Trophoblast cell (in vitro differentiated cells and primary cell): ENCODE results near the gene IFNB1.

Experiments used
- DNase-seq, 2 donors: peaks; one replicate each; pipeline ENCODE4 v3.0.0-alpha.2; 2016
- H2AFZ ChIP-seq: 2 replicates; pipeline ENCODE4 v1.6.1; 2013; ENCODE audit warnings: low read length, moderate library complexity, mild to moderate bottlenecking; ENCODE audit not compliant: insufficient read depth, poor library complexity
- H2AK5ac ChIP-seq: 2 replicates; pipeline ENCODE4 v1.6.1; 2013; ENCODE audit warnings: mild to moderate bottlenecking, low read length
- H2BK120ac ChIP-seq: 2 replicates; pipeline ENCODE4 v1.6.1; 2013; ENCODE audit warnings: low read length, mild to moderate bottlenecking, moderate library complexity; ENCODE audit not compliant: insufficient read depth, poor library complexity
- H2BK12ac ChIP-seq: 2 replicates; pipeline ENCODE4 v1.6.1; 2013; ENCODE audit warnings: mild to moderate bottlenecking, low read length, moderate library complexity
- H2BK5ac ChIP-seq: 2 replicates; pipeline ENCODE4 v1.6.1; 2013; ENCODE audit warnings: low read length, low read depth, moderate library complexity, mild to moderate bottlenecking; ENCODE audit not compliant: poor library complexity
- H3K14ac ChIP-seq: 2 replicates; pipeline ENCODE4 v1.6.1; 2013; ENCODE audit warnings: mild to moderate bottlenecking, low read length
- H3K18ac ChIP-seq: 2 replicates; pipeline ENCODE4 v1.6.1; 2013; ENCODE audit warnings: mild to moderate bottlenecking, low read length
- H3K23ac ChIP-seq: 2 replicates; pipeline ENCODE4 v1.6.1; 2013; ENCODE audit warnings: low read length
- H3K27ac ChIP-seq: 2 replicates; pipeline ENCODE4 v1.5.1; 2013; ENCODE audit warnings: low read depth, mild to moderate bottlenecking, inconsistent platforms, low read length, moderate library complexity
- H3K27me3 ChIP-seq: 2 replicates; pipeline ENCODE4 v1.6.1; 2013; ENCODE audit warnings: inconsistent platforms, mild to moderate bottlenecking, low read length, moderate library complexity; ENCODE audit not compliant: insufficient read depth
- H3K36me3 ChIP-seq, 2 experiments: 1 replicate in 1 of 2; 2 replicates in 1 of 2; pipeline ENCODE4 v1.6.1; 2013; ENCODE audit warnings: low read length in 2 of 2, mild to moderate bottlenecking in 2 of 2, moderate library complexity in 1 of 2; ENCODE audit not compliant: insufficient read depth in 2 of 2, control insufficient read depth in 1 of 2
- H3K4ac ChIP-seq: 2 replicates; pipeline ENCODE4 v1.6.1; 2013; ENCODE audit warnings: low read depth, mild to moderate bottlenecking, low read length, moderate library complexity
- H3K4me1 ChIP-seq, 2 experiments: 1 replicate in 1 of 2; 2 replicates in 1 of 2; pipeline ENCODE4 v1.6.1; 2013; ENCODE audit warnings: low read length in 2 of 2, mild to moderate bottlenecking in 2 of 2, moderate library complexity in 1 of 2; ENCODE audit not compliant: insufficient read depth in 2 of 2, control insufficient read depth in 1 of 2
- H3K4me2 ChIP-seq: 2 replicates; pipeline ENCODE4 v1.6.1; 2013; ENCODE audit warnings: inconsistent platforms, mild to moderate bottlenecking, low read length, moderate library complexity
- H3K4me3 ChIP-seq: 2 replicates; pipeline ENCODE4 v1.5.1; 2013; ENCODE audit warnings: mild to moderate bottlenecking, low read depth, low read length, inconsistent platforms
- H3K79me1 ChIP-seq: one replicate; pipeline ENCODE4 v1.6.1; 2013; ENCODE audit warnings: low read length
- H3K79me2 ChIP-seq: 2 replicates; pipeline ENCODE4 v1.6.1; 2013; ENCODE audit warnings: low read length, mild to moderate bottlenecking; ENCODE audit not compliant: control insufficient read depth, insufficient read depth, poor library complexity
- H3K9ac ChIP-seq: 2 replicates; pipeline ENCODE4 v1.6.1; 2013; ENCODE audit warnings: mild to moderate bottlenecking, low read length
- H3K9me3 ChIP-seq: 2 replicates; pipeline ENCODE4 v1.6.1; 2013; ENCODE audit warnings: low read depth, mild to moderate bottlenecking, control low read depth, inconsistent platforms, low read length; ENCODE audit not compliant: insufficient read depth
- H4K12ac ChIP-seq: 2 replicates; pipeline ENCODE4 v1.6.1; 2013; ENCODE audit warnings: low read depth, mild to moderate bottlenecking, low read length, moderate library complexity
- H4K8ac ChIP-seq: 2 replicates; pipeline ENCODE4 v1.6.1; 2013; ENCODE audit warnings: low read depth, mild to moderate bottlenecking, low read length, moderate library complexity
- H4K91ac ChIP-seq: one replicate; pipeline ENCODE4 v1.6.1; 2013; ENCODE audit warnings: low read depth, mild to moderate bottlenecking, low read length, moderate library complexity
- WGBS: extraction: QIAGEN DNeasy Blood & Tissue Kit; methylation state at CpG from one replicate; pipeline ENCODE4 v1.1.7; 2013; ENCODE audit warnings: missing lambda C conversion rate; ENCODE audit not compliant: insufficient read length, insufficient coverage; ENCODE audit errors: extremely low coverage; 5-methylcytosine and 5-hydroxymethylcytosine counted together

IFNB1 gene

DNA sequence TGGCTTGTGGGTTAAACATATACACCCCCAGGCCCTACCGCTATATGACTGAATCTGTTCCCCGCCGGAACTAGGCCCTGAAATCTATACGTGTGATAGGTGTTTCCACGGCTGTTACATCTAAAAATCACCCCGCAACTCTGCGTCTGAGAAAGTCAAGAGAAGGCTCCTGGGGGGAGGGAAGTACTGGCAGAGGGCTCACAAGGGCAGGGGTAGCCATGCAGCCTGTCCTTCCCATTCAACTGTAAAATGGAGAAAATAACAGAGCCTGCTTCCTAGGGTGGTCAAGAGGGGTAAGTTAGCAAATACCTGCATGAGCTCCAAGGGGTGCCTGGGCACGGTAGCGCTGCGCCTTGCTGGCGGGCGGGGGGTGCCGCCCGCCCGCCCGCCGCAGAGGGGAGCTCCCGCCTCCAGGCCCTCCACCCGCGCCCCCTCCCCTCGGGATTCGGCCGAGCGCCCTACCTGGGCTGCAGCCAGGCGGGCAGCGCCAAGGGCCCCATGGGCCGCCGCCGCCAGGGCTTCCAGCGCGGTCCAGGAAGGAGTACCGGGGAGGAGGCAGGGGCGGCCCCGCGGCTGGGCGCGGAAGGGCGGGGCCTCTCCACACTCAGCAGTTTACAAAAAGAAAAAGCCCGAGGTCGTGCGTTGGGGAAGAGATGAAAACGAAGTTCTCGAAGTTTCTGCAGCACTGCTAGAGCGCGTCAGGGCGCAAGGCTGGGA, 46.5 kb downstream of the IFNB1 start, which contains the start of gene HACD4:
TSS of gene HACD4 (minus strand) at position 550 of the 717 bp plus-strand sequence. CDS start at position 500, 50 bp downstream.
- Histone ChIP-seq H3K4me3 (peak within 1 kb of the TSS; percentile 67), H2BK12ac (peak within 1 kb of the TSS; percentile 52), H3K9ac (peak within 1 kb of the TSS; percentile 41), H2BK120ac (peak within 1 kb of the TSS; percentile 52), H2BK5ac (no peak within 1 kb of the TSS), H3K79me1 (peaks cover 8% of the 10 kb centered on the region), H2AFZ (peak within 1 kb of the TSS; percentile 81), H2AK5ac (no peak within 1 kb of the TSS), H4K12ac (peak within 1 kb of the TSS; percentile 63), H3K4ac (peak within 1 kb of the TSS; percentile 37), H3K27ac (no peak within 1 kb of the TSS), H3K4me2 (peak within 1 kb of the TSS; percentile 67), H3K23ac (no peak within 1 kb of the TSS), H3K18ac (peak within 1 kb of the TSS; percentile 46), H3K14ac (peak within 1 kb of the TSS; percentile 55), H3K4me1 (peaks cover 3 to 12% of the 10 kb centered on the region in 2 experiments), H3K9me3 (no peaks in the 10 kb centered on the region), H4K91ac (peak within 1 kb of the TSS; percentile 77), H3K36me3 (no peaks in the 10 kb centered on the region), H4K8ac (peak within 1 kb of the TSS; percentile 85), H3K27me3 (no peaks in the 10 kb centered on the region), H3K79me2 (peaks cover 5% of the 10 kb centered on the region)
- WGBS: no CpG with 5 or more reads among the region's 46 CpGs
- DNase-seq: peak; percentile 41 to 58

DNA sequence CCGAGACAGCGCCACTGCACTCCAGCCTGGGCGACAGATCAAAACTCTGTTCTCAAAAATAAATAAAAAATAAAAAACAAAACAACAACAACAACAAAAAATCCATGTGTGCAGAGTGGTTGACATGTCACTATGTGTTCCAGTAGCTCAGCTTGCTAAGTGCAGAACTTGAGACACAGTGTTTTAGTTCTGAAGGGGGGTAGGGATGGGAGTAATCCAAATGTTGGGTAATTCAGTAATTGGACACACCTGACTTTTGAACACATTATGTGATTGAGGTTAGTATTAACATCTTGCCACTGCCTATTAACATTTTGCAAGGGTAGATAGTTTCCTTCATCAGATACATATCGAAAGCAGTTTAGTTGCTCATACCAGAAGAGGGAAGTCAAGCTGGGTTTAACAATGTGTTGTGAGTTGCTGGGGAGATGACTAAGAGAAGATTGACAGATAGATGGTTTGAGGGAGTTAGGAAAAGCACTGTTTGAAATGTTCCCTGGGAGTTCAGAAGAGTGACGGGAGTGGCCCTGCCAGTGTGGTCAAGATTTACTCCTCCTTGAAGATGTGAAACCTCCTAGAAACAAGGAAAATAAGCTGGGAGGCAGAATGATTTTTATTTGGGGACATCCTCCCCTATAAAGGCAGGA, 47.2 kb downstream of the IFNB1 start:
- Histone ChIP-seq H3K27ac (no peak overlapping the region), H4K8ac (no peak overlapping the region), H2AK5ac (no peak overlapping the region), H3K36me3 (peaks cover 0 to 2% of the 10 kb centered on the region in 2 experiments), H2AFZ (no peak overlapping the region), H2BK5ac (no peak overlapping the region), H2BK12ac (no peak overlapping the region), H4K91ac (no peak overlapping the region), H3K4me2 (peak overlapping the region; percentile 67), H3K9ac (no peak overlapping the region), H3K4ac (no peak overlapping the region), H4K12ac (no peak overlapping the region), H3K14ac (no peak overlapping the region), H2BK120ac (no peak overlapping the region), H3K18ac (no peak overlapping the region), H3K4me1 (peaks cover 3 to 12% of the 10 kb centered on the region in 2 experiments), H3K27me3 (no peaks in the 10 kb centered on the region), H3K79me1 (peaks cover 8% of the 10 kb centered on the region), H3K23ac (no peak overlapping the region), H3K79me2 (peaks cover 5% of the 10 kb centered on the region), H3K4me3 (no peak overlapping the region), H3K9me3 (no peaks in the 10 kb centered on the region)
- DNase-seq: peak; percentile 26 to 57
- WGBS: no CpG with 5 or more reads among the region's 5 CpGs

DNA sequence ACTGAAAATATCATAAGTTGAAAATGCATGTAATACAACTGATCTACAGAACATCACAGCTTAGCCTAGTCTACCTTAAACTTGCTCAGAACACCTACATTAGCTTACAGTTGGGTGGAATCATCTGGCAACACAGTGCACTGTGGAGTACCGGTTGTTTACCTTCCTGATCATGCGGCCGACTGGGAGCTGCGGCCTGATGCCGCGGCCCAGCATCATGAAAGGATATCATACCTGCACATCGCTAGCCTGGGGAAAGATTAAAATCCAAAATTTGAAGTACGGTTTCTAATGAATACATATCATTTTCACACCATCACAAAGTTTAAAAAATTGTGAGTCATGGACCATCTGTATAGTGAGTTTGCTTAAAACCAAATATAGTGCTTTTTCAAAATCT, 48.1 kb downstream of the IFNB1 start:
- H3K23ac ChIP-seq: no peak overlapping the region
- no peaks in the 10 kb centered on the region for H3K27me3 ChIP-seq
- no peak overlapping the region for H3K18ac ChIP-seq
- H3K36me3 ChIP-seq: peaks cover 0 to 2% of the 10 kb centered on the region in 2 experiments
- no peak for DNase-seq
- no CpG with 5 or more reads among the region's 8 CpGs for WGBS
- H3K9me3 ChIP-seq: no peaks in the 10 kb centered on the region
- H3K14ac ChIP-seq: no peak overlapping the region
- no peak overlapping the region for H3K4ac ChIP-seq
- no peak overlapping the region for H4K91ac ChIP-seq
- peaks cover 5% of the 10 kb centered on the region for H3K79me2 ChIP-seq
- H3K9ac ChIP-seq: no peak overlapping the region
- H2AK5ac ChIP-seq: no peak overlapping the region
- no peak overlapping the region for H2AFZ ChIP-seq
- H3K79me1 ChIP-seq: peaks cover 8% of the 10 kb centered on the region
- no peak overlapping the region for H3K4me3 ChIP-seq
- H2BK5ac ChIP-seq: no peak overlapping the region
- H2BK12ac ChIP-seq: no peak overlapping the region
- H4K8ac ChIP-seq: no peak overlapping the region
- no peak overlapping the region for H4K12ac ChIP-seq
- H3K4me2 ChIP-seq: no peak overlapping the region
- no peak overlapping the region for H3K27ac ChIP-seq
- H3K4me1 ChIP-seq: peaks cover 3 to 12% of the 10 kb centered on the region in 2 experiments
- no peak overlapping the region for H2BK120ac ChIP-seq

DNA sequence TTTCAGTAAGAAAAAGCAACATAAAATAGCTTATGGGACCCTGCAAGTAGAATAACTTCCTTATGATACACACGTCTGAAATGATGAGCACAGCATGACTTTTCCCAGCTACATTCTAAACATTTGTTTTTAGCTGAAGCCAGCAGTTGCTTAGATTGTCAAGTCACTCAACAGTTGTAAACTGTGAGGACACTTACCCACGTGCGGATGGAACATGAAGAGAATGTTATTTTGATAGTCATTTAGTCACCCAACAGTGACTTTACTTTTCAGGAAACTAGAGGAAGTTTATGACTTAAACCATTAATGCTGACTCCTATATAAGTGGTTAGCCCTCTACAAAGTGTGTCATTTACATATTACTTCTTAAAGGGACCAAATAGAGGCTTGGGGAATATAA, 49.3 kb downstream of the IFNB1 start:
- Histone ChIP-seq H3K36me3 (peaks cover 0 to 2% of the 10 kb centered on the region in 2 experiments), H3K4ac (no peak overlapping the region), H3K18ac (no peak overlapping the region), H3K27ac (no peak overlapping the region), H4K91ac (no peak overlapping the region), H4K8ac (no peak overlapping the region), H3K9ac (no peak overlapping the region), H3K27me3 (no peaks in the 10 kb centered on the region), H2BK12ac (no peak overlapping the region), H3K4me1 (peaks cover 3 to 12% of the 10 kb centered on the region in 2 experiments), H2AFZ (no peak overlapping the region), H3K14ac (no peak overlapping the region), H2AK5ac (no peak overlapping the region), H4K12ac (no peak overlapping the region), H2BK5ac (no peak overlapping the region), H3K23ac (no peak overlapping the region), H2BK120ac (no peak overlapping the region), H3K79me2 (peaks cover 5% of the 10 kb centered on the region), H3K9me3 (no peaks in the 10 kb centered on the region), H3K79me1 (peaks cover 8% of the 10 kb centered on the region), H3K4me2 (no peak overlapping the region), H3K4me3 (no peak overlapping the region)
- peak in 1 of 2 donors; percentile 13 for DNase-seq
- no CpG with 5 or more reads among the region's 3 CpGs for WGBS
